Upper lobe of right lung (tissue), 1 donor: Measurements from ENCODE around the gene PDPN. TPM values are rescaled to one million over a fixed set of nuclear protein-coding genes. Genes with fewer than 3 reads are reported as not detected.

Experiments
- ATAC-seq: fragments of 200-7000 bp; cut with Tn5 transposase; one replicate; pipeline ENCODE4 v1.9.1; 2020; ENCODE audit warnings: mild to moderate bottlenecking, moderate library complexity
- DNase-seq: peaks from one replicate; pipeline ENCODE4 v3.0.0-alpha.2; 2020
- H3K27ac ChIP-seq: fragments of 200-600 bp; one replicate; pipeline ENCODE4 v1.8.0; 2022
- H3K27me3 ChIP-seq: fragments of 200-600 bp; one replicate; pipeline ENCODE4 v1.8.0; 2022; ENCODE audit warnings: mild to moderate bottlenecking
- H3K36me3 ChIP-seq: fragments of 200-600 bp; one replicate; pipeline ENCODE4 v1.8.0; 2022
- H3K4me1 ChIP-seq: fragments of 200-600 bp; one replicate; pipeline ENCODE4 v1.8.0; 2022
- H3K4me3 ChIP-seq: fragments of 200-600 bp; one replicate; pipeline ENCODE4 v1.8.0; 2022; ENCODE audit warnings: mild to moderate bottlenecking
- H3K9me3 ChIP-seq: fragments of 200-600 bp; one replicate; pipeline ENCODE4 v1.8.0; 2022
- CTCF ChIP-seq: fragments of 200-600 bp; IDR thresholded peaks from one replicate; pipeline ENCODE4 v1.8.0; 2022; ENCODE audit warnings: antibody characterized with exemption
- intact Hi-C: fragments of 100-400 bp; cut with DNase I; formaldehyde crosslinking; loops from one replicate; pipeline ENCODE4 v1.11.0; 2022
- total RNA-seq: library from RNA; stranded (reverse); fragmentation: NEBNext Ultra II Directional; extraction: Animal tissue kit (Norgen Biotek cat#: 25700); gene quantifications from one replicate; pipeline ENCODE4 v1.2.1, GENCODE V29; 2021
- donor health status: DM: no; HTN: yes; CAD: no; lungs with severe emphysema.

PDPN gene
- total RNA-seq, 1 donor from 2014 or later, result 47.0 TPM

GRCh38 chr1:13548281-13548680 lies 35.4 kb upstream of the PDPN start:
- DNase-seq (no peak), ATAC-seq (no peak)
- no peaks in the 10 kb centered on the region for H3K9me3 ChIP-seq
- H3K27me3 ChIP-seq, result no peaks in the 10 kb centered on the region
- H3K36me3 ChIP-seq, result no peaks in the 10 kb centered on the region
- no peaks in the 10 kb centered on the region for H3K4me1 ChIP-seq
- intact Hi-C loops, result no loop called here
- H3K27ac ChIP-seq, result no peak overlapping the region
- no peak overlapping the region for H3K4me3 ChIP-seq
- TF ChIP-seq CTCF, result no peak

- no peak overlapping the region for H3K4me3 ChIP-seq
- intact Hi-C loops, result no loop called here
- ATAC-seq, result no peak
- DNase-seq, result no peak
- H3K9me3 ChIP-seq, result no peaks in the 10 kb centered on the region
- no peaks in the 10 kb centered on the region for H3K27me3 ChIP-seq
- no peak overlapping the region for H3K27ac ChIP-seq
- H3K4me1 ChIP-seq, result no peaks in the 10 kb centered on the region
- TF ChIP-seq CTCF, result no peak
- H3K36me3 ChIP-seq, result no peaks in the 10 kb centered on the region
These were observed 34.6 kb upstream of the PDPN start for GRCh38 chr1:13549021-13549420.

- DNase-seq (no peak), ATAC-seq (no peak)
- no peaks in the 10 kb centered on the region for H3K9me3 ChIP-seq
- H3K27ac ChIP-seq, result no peak overlapping the region
- H3K4me1 ChIP-seq, result no peaks in the 10 kb centered on the region
- intact Hi-C loops, result no loop called here
- no peak for TF ChIP-seq CTCF
- H3K4me3 ChIP-seq, result no peak overlapping the region
- no peaks in the 10 kb centered on the region for H3K27me3 ChIP-seq
- no peaks in the 10 kb centered on the region for H3K36me3 ChIP-seq
These were observed 34.1 kb upstream of the PDPN start for GRCh38 chr1:13549521-13549920.

GRCh38 chr1:13550663-13551062 lies 33.0 kb upstream of the PDPN start:
- H3K4me1 ChIP-seq, result no peaks in the 10 kb centered on the region
- no peaks in the 10 kb centered on the region for H3K27me3 ChIP-seq
- no peaks in the 10 kb centered on the region for H3K36me3 ChIP-seq
- H3K4me3 ChIP-seq, result no peak overlapping the region
- DNase-seq (no peak), ATAC-seq (no peak)
- no peak for TF ChIP-seq CTCF
- no peak overlapping the region for H3K27ac ChIP-seq
- intact Hi-C loops, result no loop called here
- H3K9me3 ChIP-seq, result no peaks in the 10 kb centered on the region

- Histone ChIP-seq H3K36me3 (no peaks in the 10 kb centered on the region), H3K4me1 (no peaks in the 10 kb centered on the region), H3K4me3 (no peak overlapping the region), H3K27me3 (peaks cover 4% of the 10 kb centered on the region), H3K27ac (no peak overlapping the region), H3K9me3 (no peaks in the 10 kb centered on the region)
- DNase-seq (no peak), ATAC-seq (no peak)
- no peak for TF ChIP-seq CTCF
- intact Hi-C loops, result no loop called here
These were observed 28.8 kb upstream of the PDPN start for GRCh38 chr1:13554798-13555197.

- Histone ChIP-seq H3K27me3 (peaks cover 4% of the 10 kb centered on the region), H3K27ac (no peak overlapping the region), H3K9me3 (no peaks in the 10 kb centered on the region), H3K4me3 (no peak overlapping the region), H3K4me1 (no peaks in the 10 kb centered on the region), H3K36me3 (no peaks in the 10 kb centered on the region)
- DNase-seq (no peak), ATAC-seq (no peak)
- intact Hi-C loops, result no loop called here
- TF ChIP-seq CTCF, result no peak
These were observed 27.3 kb upstream of the PDPN start for GRCh38 chr1:13556224-13556764.
